A549 (cell line): ENCODE results near the gene CASTOR1. TPM values are rescaled to one million over a fixed set of nuclear protein-coding genes. Genes with fewer than 3 reads are reported as not detected.

ENCODE experiments used
- ATAC-seq, 2 experiments: fragments of 200-7000 bp in 1 of 2; fragments of >200 bp in 1 of 2; cut with Nextera tagmentation in 1 of 2; cut with Tn5 transposase in 1 of 2; 3 replicates each; pipeline versions ENCODE4 v1.8.0 to v1.9.1; 2018 to 2020; ENCODE audit warnings: mild to moderate bottlenecking in 1 of 2, moderate library complexity in 1 of 2
- CTCF ChIA-PET: fragments of 300-600 bp; sonication (Branson Sonifier 250); formaldehyde crosslinking; extraction: SDS; loops from one replicate; lab custom pipeline; 2021; ENCODE audit warnings: antibody characterized with exemption, inconsistent platforms; lab: Yijun Ruan, JAX
- POLR2A ChIA-PET: fragments of 350-600 bp; formaldehyde crosslinking; extraction: SDS; loops from one replicate; lab custom pipeline; 2021; ENCODE audit warnings: antibody characterized with exemption, inconsistent platforms; lab: Yijun Ruan, JAX
- DNase-seq, 2 experiments: peaks; one replicate each; pipeline versions ENCODE4 v3.0.0 to v3.0.0-alpha.2; 2011 to 2016; ENCODE audit warnings: low read depth in 1 of 2, low spot score in 1 of 2
- FAIRE-seq: peaks from 2 replicates; lab custom pipeline; 2011; peaks lifted over from hg19 to GRCh38; lab: Jason Lieb, UNC
- H3K27ac ChIP-seq, 2 experiments: fragments of >200 bp; sonication (Bioruptor Twin); formaldehyde crosslinking; 3 replicates each; pipeline ENCODE4 v1.5.1; 2016 to 2017
- H3K4me1 ChIP-seq: fragments of >200 bp; sonication (Bioruptor Twin); formaldehyde crosslinking; 3 replicates; pipeline ENCODE4 v1.6.1; 2016
- H3K4me2 ChIP-seq: fragments of >200 bp; sonication (Bioruptor Twin); formaldehyde crosslinking; 3 replicates; pipeline ENCODE4 v1.6.1; 2016
- H3K4me3 ChIP-seq: fragments of >200 bp; sonication (Bioruptor Twin); formaldehyde crosslinking; 3 replicates; pipeline ENCODE4 v1.5.1; 2016
- H3K9me3 ChIP-seq: fragments of >200 bp; sonication (Bioruptor Twin); formaldehyde crosslinking; 3 replicates; pipeline ENCODE4 v1.6.1; 2016
- ATOH8 ChIP-seq: fragments of 250-450 bp; sonication (Bioruptor Pico); IDR thresholded peaks from 2 replicates; pipeline ENCODE4 v1.5.0; 2020; ENCODE audit warnings: low read depth, mild to moderate bottlenecking, moderate library complexity
- CBX2 ChIP-seq: fragments of 200-600 bp; sonication (generic); IDR thresholded peaks from 2 replicates; pipeline ENCODE4 v1.6.1; 2016; ENCODE audit warnings: low read depth, mild to moderate bottlenecking, borderline replicate concordance
- CHD2 ChIP-seq: fragments of 150-350 bp; IDR thresholded peaks from 2 replicates; pipeline ENCODE4 v1.6.1; 2014; ENCODE audit warnings: low read length; ENCODE audit not compliant: partially characterized antibody
- EHF ChIP-seq: fragments of 250-450 bp; sonication (Bioruptor Pico); IDR thresholded peaks from 2 replicates; pipeline ENCODE4 v1.5.0; 2020; ENCODE audit warnings: mild to moderate bottlenecking
- ELK1 ChIP-seq: fragments of 150-350 bp; IDR thresholded peaks from 2 replicates; pipeline ENCODE4 v1.6.1; 2014; ENCODE audit warnings: low read depth, mild to moderate bottlenecking, low read length
- FOSL2 ChIP-seq, 2 experiments: fragments of 450-650 bp in 1 of 2; fragments of >200 bp in 1 of 2; sonication (Bioruptor Twin) in 1 of 2; formaldehyde crosslinking; IDR thresholded peaks; 2 replicates each; pipeline versions ENCODE4 v1.5.0 to v1.6.1; 2016 to 2020; ENCODE audit warnings: mild to moderate bottlenecking in 1 of 2, moderate library complexity in 1 of 2
- GATA3 ChIP-seq: IDR thresholded peaks from 2 replicates; pipeline ENCODE4 v1.6.1; 2012; ENCODE audit warnings: borderline replicate concordance
- HES2 ChIP-seq: fragments of >200 bp; sonication (Bioruptor Twin); formaldehyde crosslinking; IDR thresholded peaks from 2 replicates; pipeline ENCODE4 v1.6.1; 2016
- HEYL ChIP-seq: fragments of 250-450 bp; sonication (Bioruptor Pico); IDR thresholded peaks from 2 replicates; pipeline ENCODE4 v1.8.0; 2021; ENCODE audit warnings: mild to moderate bottlenecking, moderate library complexity
- HOXB13 ChIP-seq: fragments of 250-450 bp; sonication (Bioruptor Pico); IDR thresholded peaks from 2 replicates; pipeline ENCODE4 v1.5.0; 2020; ENCODE audit warnings: low read depth, mild to moderate bottlenecking, moderate library complexity
- JUN ChIP-seq, 2 experiments: fragments of >200 bp; sonication (Bioruptor Twin); formaldehyde crosslinking; IDR thresholded peaks; 2 replicates in 1 of 2; 3 replicates in 1 of 2; pipeline ENCODE4 v1.6.1; 2016 to 2017
- KDM5A ChIP-seq: fragments of 200-600 bp; sonication (generic); IDR thresholded peaks from 2 replicates; pipeline ENCODE4 v1.6.1; 2016; ENCODE audit warnings: antibody characterized with exemption, mild to moderate bottlenecking
- MAFK ChIP-seq: fragments of 450-650 bp; IDR thresholded peaks from 2 replicates; pipeline ENCODE4 v1.6.1; 2014; ENCODE audit not compliant: partially characterized antibody
- MYC ChIP-seq: IDR thresholded peaks from 2 replicates; pipeline ENCODE4 v1.6.1; 2012; ENCODE audit warnings: mild to moderate bottlenecking, inconsistent platforms, low read length, improper control_type of control experiment, borderline replicate concordance
- NPAS2 ChIP-seq: fragments of 250-450 bp; sonication (Bioruptor Pico); IDR thresholded peaks from 2 replicates; pipeline ENCODE4 v1.8.0; 2022; ENCODE audit warnings: mild to moderate bottlenecking, moderate library complexity, borderline replicate concordance
- NR3C1 ChIP-seq: fragments of >200 bp; sonication (Bioruptor Twin); formaldehyde crosslinking; IDR thresholded peaks from 3 replicates; pipeline ENCODE4 v1.6.1; 2017
- PHF8 ChIP-seq: fragments of 200-600 bp; sonication (generic); IDR thresholded peaks from 2 replicates; pipeline ENCODE4 v1.6.1; 2016; ENCODE audit warnings: low read depth, mild to moderate bottlenecking, antibody characterized with exemption, moderate library complexity, borderline replicate concordance
- POLR2AphosphoS2 ChIP-seq: conservative IDR thresholded peaks from 2 replicates; pipeline ENCODE4 v1.6.1; 2012; ENCODE audit warnings: low read length, improper control_type of control experiment, inconsistent platforms
- REST ChIP-seq: fragments of 200-600 bp; sonication (generic); IDR thresholded peaks from 2 replicates; pipeline ENCODE4 v1.6.1; 2016; ENCODE audit warnings: antibody characterized with exemption, mild to moderate bottlenecking, moderate library complexity
- RFX5 ChIP-seq: fragments of 450-650 bp; IDR thresholded peaks from 2 replicates; pipeline ENCODE4 v1.7.1; 2014; ENCODE audit warnings: antibody characterized with exemption, mild to moderate bottlenecking, moderate library complexity
- RNF2 ChIP-seq: fragments of 200-600 bp; sonication (generic); IDR thresholded peaks from 2 replicates; pipeline ENCODE4 v1.6.1; 2016; ENCODE audit warnings: low read depth, mild to moderate bottlenecking, antibody characterized with exemption, moderate library complexity, borderline replicate concordance
- SMC3 ChIP-seq: fragments of >200 bp; sonication (Bioruptor Twin); formaldehyde crosslinking; IDR thresholded peaks from 3 replicates; pipeline ENCODE4 v1.6.1; 2018; ENCODE audit warnings: inconsistent platforms
- SREBF2 ChIP-seq: fragments of 450-650 bp; IDR thresholded peaks from 2 replicates; pipeline ENCODE4 v1.6.1; 2014; ENCODE audit warnings: mild to moderate bottlenecking, moderate library complexity
- USF2 ChIP-seq: fragments of 450-650 bp; IDR thresholded peaks from 2 replicates; pipeline ENCODE4 v1.6.1; 2014; ENCODE audit warnings: antibody characterized with exemption
- ZC3H11A ChIP-seq: fragments of 450-650 bp; IDR thresholded peaks from 2 replicates; pipeline ENCODE4 v1.6.1; 2014; ENCODE audit warnings: antibody characterized with exemption, mild to moderate bottlenecking
- ZNF302 ChIP-seq: fragments of 250-450 bp; sonication (Bioruptor Pico); IDR thresholded peaks from 2 replicates; pipeline ENCODE4 v1.9.0; 2021; ENCODE audit warnings: inconsistent platforms, mild to moderate bottlenecking, moderate library complexity
- WGBS: methylation state at CpG from one replicate; pipeline ENCODE4 v1.1.6; 2017; ENCODE audit errors: missing lambda C conversion rate; 5-methylcytosine and 5-hydroxymethylcytosine counted together
- polyA plus RNA-seq, 4 experiments: library from polyadenylated mRNA; depleted of rRNA in 3 of 4; stranded (reverse); fragments of >200 nt; fragmentation: RNase III in 1 of 4; extraction: RNeasy Plus Mini Kit Qiagen cat#74134 plus additional on column Dnase treatment in 1 of 4; gene quantifications; 2 replicates in 3 of 4; 3 replicates in 1 of 4; pipeline ENCODE4 v1.2.3, GENCODE V29; 2011 to 2017

The CASTOR1 gene
- polyA plus RNA-seq, 2 of the 4 experiments (the other 2 are of a cell fraction): 4.7 to 12.2 TPM

- WGBS: 90% methylated on average over 1 of the region's 1 CpG
Observed at GRCh38 chr22:30317778-30318177, 28.5 kb upstream of the CASTOR1 start.

GRCh38 chr22:30315962-30316576, 26.8 kb upstream of the CASTOR1 start:
- ChIA-PET CTCF (interaction anchor here (0.7 to 5.0 kb wide), 4 partner anchors 8 to 895 kb away, joined by 3 to 18 read pairs (median 5); no protein-coding TSS in a partner anchor), POLR2A (no interaction called here)
- TF ChIP-seq NPAS2 (no peak), HEYL (CRISPR knock-in tag) (no peak), ATOH8 (no peak), FOSL2 (IDR thresholded peaks at IDR 0.05) (no peak), FOSL2 (CRISPR knock-in tag; IDR thresholded peaks at IDR 0.05) (no peak), KDM5A (no peak), GATA3 (no peak), HES2 (no peak), SMC3 (no peak), EHF (CRISPR knock-in tag) (no peak), MAFK (no peak), SREBF2 (no peak), POLR2AphosphoS2 (no peak), CBX2 (no peak), MYC (no peak), HOXB13 (CRISPR knock-in tag) (no peak), PHF8 (no peak)
- Histone ChIP-seq H3K9me3 (no peaks in the 10 kb centered on the region), H3K4me2 (no peak overlapping the region), H3K4me3 (no peak overlapping the region), H3K27ac (peak overlapping the region in 1 of 2 experiments; percentile 75; a peak in 2 of 6 replicates), H3K4me1 (peaks cover 40% of the 10 kb centered on the region)
- FAIRE-seq (no peak), DNase-seq (no peak), ATAC-seq (no peak)
- 92% methylated on average over 2 of the region's 2 CpGs for WGBS

More at GRCh38 chr22:30317778-30318177, 28.5 kb upstream of the CASTOR1 start:
- CTCF ChIA-PET: interaction anchor here (5.0 kb wide), 1 partner anchor 30 kb away, joined by 18 read pairs; no protein-coding TSS in a partner anchor
- Histone ChIP-seq H3K4me2 (no peak overlapping the region), H3K4me3 (no peak overlapping the region)
- no peak for DNase-seq
- ATAC-seq: no peak
- no peak for TF ChIP-seq MYC
- TF ChIP-seq, all 56 proteins: peak for 0
- POLR2A ChIA-PET: no interaction called here
- H3K4me1 ChIP-seq: peaks cover 23% of the 10 kb centered on the region
- no peak for FAIRE-seq
- 0 out of 6 replicates have a peak overlapping the region, but pooled peaks of 1 of the 2 experiments have one; percentile 2 for H3K27ac ChIP-seq
- no peaks in the 10 kb centered on the region for H3K9me3 ChIP-seq

GRCh38 chr22:30314915-30315314, 25.6 kb upstream of the CASTOR1 start:
- H3K4me1 ChIP-seq: peaks cover 42% of the 10 kb centered on the region
- H3K27ac ChIP-seq: peak overlapping the region in 1 of 2 experiments; percentile 75; a peak in 4 of 6 replicates
- ATAC-seq: peak in 1 of 2 experiments; percentile 45; a peak in 2 of 6 replicates
- 45% methylated on average over 8 of the region's 8 CpGs for WGBS
- CTCF ChIA-PET: interaction anchor here (1.0 to 5.0 kb wide), 3 partner anchors 9 to 27 kb away, joined by 3 to 18 read pairs (median 7); no protein-coding TSS in a partner anchor
- no peaks in the 10 kb centered on the region for H3K9me3 ChIP-seq
- H3K4me3 ChIP-seq: no peak overlapping the region
- DNase-seq: no peak
- no peak for FAIRE-seq
- peak overlapping the region; percentile 26; the same call in 1 of the 3 replicates for H3K4me2 ChIP-seq
- POLR2A ChIA-PET: no interaction called here
- TF ChIP-seq NR3C1 (no peak), ZNF302 (no peak), ELK1 (no peak), FOSL2 (IDR thresholded peaks at IDR 0.05) (no peak), FOSL2 (CRISPR knock-in tag; IDR thresholded peaks at IDR 0.05) (no peak), RNF2 (no peak), CHD2 (no peak), RFX5 (no peak), JUN (IDR thresholded peaks at IDR 0.05) (no peak), ZC3H11A (no peak), USF2 (no peak), REST (no peak)
